ENCODE results near the gene TPI1. TPM values are rescaled to one million over a fixed set of nuclear protein-coding genes. Genes with fewer than 3 reads are reported as not detected.

The TPI1 gene
- total RNA-seq, 1 donor from 2014 or later: 722 TPM

DNA sequence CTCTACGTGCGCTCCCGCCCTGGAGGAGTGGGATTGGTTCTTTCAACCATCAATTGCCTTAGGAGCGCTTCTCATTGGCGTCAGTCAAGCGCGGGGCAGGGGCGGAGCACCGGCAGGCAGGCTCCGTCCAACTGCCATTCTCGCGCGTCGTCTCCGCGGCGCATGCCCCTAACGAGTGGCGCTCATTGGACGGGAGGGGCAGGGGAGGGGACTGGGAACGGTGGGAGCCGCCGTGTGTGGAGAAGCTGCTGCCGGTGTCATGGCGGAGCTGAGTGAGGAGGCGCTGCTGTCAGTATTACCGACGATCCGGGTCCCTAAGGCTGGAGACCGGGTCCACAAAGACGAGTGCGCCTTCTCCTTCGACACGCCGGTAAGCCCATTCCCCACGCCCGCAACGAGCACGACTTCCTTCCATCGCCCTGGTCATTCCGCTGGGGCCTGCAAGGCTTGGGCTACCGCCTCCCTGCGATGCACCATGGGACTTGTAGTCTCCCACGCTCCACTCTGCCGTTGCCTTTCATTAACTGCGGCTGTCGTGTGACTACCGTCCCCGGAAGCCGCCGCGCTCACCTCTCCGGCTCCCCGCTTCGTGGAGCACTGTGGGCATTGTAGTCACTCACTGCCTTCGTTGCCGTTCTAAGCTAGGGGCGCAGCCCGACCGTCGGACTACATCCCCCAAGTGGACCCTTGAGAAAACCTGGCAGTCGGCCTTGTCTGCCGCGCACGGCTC lies 15.2 kb upstream of the TPI1 start, which contains the start of gene USP5:
Gene USP5, plus strand, starts transcription at position 230 of the 730 bp plus-strand sequence. Its CDS starts 30 bp downstream, at position 260.
- Mint-ChIP-seq H3K36me3 (ENCODE audit: low read depth, unreplicated experiment) (peaks cover 4% of the 10 kb centered on the region), H3K4me3 (ENCODE audit: unreplicated experiment) (peak within 1 kb of the TSS; percentile 96), H3K9me3 (ENCODE audit: unreplicated experiment) (no peaks in the 10 kb centered on the region), H3K27me3 (ENCODE audit: low read depth, unreplicated experiment) (no peaks in the 10 kb centered on the region), H3K27ac (ENCODE audit: unreplicated experiment) (peak within 1 kb of the TSS; percentile 93), H3K4me1 (ENCODE audit: low read depth, unreplicated experiment) (peaks cover 12% of the 10 kb centered on the region)
- peaks cover 64% of the 10 kb centered on the region for H3K79me2 ChIP-seq (ENCODE audit: insufficient read depth, low read length)
- peak within 1 kb of the TSS; percentile 89 for H3K27ac ChIP-seq (ENCODE audit: low read depth, low read length)
- peaks cover 16% of the 10 kb centered on the region for H3K36me3 ChIP-seq (ENCODE audit: insufficient read depth, low read length)
- H4K20me1 ChIP-seq (ENCODE audit: insufficient read depth, low read length): peaks cover 39% of the 10 kb centered on the region
- H3K9ac ChIP-seq (ENCODE audit: low read length): peak within 1 kb of the TSS; percentile 88
- TF ChIP-seq, protein P1, sequence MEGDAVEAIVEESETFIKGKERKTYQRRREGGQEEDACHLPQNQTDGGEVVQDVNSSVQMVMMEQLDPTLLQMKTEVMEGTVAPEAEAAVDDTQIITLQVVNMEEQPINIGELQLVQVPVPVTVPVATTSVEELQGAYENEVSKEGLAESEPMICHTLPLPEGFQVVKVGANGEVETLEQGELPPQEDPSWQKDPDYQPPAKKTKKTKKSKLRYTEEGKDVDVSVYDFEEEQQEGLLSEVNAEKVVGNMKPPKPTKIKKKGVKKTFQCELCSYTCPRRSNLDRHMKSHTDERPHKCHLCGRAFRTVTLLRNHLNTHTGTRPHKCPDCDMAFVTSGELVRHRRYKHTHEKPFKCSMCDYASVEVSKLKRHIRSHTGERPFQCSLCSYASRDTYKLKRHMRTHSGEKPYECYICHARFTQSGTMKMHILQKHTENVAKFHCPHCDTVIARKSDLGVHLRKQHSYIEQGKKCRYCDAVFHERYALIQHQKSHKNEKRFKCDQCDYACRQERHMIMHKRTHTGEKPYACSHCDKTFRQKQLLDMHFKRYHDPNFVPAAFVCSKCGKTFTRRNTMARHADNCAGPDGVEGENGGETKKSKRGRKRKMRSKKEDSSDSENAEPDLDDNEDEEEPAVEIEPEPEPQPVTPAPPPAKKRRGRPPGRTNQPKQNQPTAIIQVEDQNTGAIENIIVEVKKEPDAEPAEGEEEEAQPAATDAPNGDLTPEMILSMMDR (IDR thresholded peaks at IDR 0.05; ENCODE audit: insufficient read depth, low read depth, low read length): no peak
- no peak for TF ChIP-seq EZH2 (IDR thresholded peaks at IDR 0.05; ENCODE audit: insufficient read depth, low read length)
- peak within 1 kb of the TSS; percentile 88 for H3K4me2 ChIP-seq (ENCODE audit: low read length)
- FAIRE-seq (peak; percentile 80), DNase-seq (ENCODE audit: low read depth) (peak; percentile 99)
- H3K4me1 ChIP-seq (ENCODE audit: insufficient read depth, low read length): peaks cover 19% of the 10 kb centered on the region
- peak within 1 kb of the TSS; percentile 87 for H3K4me3 ChIP-seq (ENCODE audit: insufficient read depth, low read depth, low read length)
- H3K27me3 ChIP-seq (ENCODE audit: insufficient read depth, low read length): no peaks in the 10 kb centered on the region
- H3K9me3 ChIP-seq (ENCODE audit: insufficient read depth, low read depth, low read length): no peaks in the 10 kb centered on the region
- H2AFZ ChIP-seq (ENCODE audit: low read depth, low read length): peak within 1 kb of the TSS; percentile 97

DNA sequence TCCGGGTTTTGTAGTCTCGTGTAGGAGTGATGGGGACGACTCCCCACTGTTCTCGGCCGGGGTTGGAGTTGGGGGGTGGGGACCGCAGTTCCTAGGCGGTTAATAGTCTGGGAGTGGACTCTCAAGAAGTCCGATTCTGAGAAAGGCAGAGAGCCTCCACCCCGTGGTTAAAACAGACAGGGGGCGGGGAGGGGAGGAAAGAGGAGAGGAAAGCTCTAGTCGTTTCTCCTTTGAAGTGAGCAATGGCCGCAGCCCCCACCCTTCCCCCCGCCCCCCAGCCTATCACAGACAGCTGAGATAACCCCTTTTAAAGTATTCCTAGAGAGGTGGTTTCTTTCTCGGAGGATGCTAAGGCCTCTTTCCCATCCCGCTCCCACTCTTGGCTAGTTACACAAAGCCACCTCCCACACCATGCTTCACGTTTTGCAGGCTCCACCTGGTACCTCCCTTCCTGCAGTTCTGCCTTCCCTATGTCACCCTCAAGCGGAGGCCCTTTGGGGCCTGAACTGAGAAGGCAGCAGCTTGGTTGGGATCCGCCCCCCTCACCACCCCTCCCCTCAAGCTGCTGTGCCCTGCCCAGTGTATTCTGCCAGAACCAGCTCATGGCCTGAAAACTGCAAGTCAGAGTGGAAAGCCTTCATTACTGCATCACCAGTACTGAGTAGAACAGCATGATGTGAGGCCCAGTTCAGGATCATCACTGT lies 14.5 kb upstream of the TPI1 start:
- peak; percentile 75 for DNase-seq (ENCODE audit: low read depth)
- H4K20me1 ChIP-seq (ENCODE audit: insufficient read depth, low read length): peaks cover 33% of the 10 kb centered on the region
- Mint-ChIP-seq H3K27me3 (ENCODE audit: low read depth, unreplicated experiment) (no peaks in the 10 kb centered on the region), H3K4me1 (ENCODE audit: low read depth, unreplicated experiment) (peaks cover 12% of the 10 kb centered on the region), H3K27ac (ENCODE audit: unreplicated experiment) (peak overlapping the region; percentile 93), H3K4me3 (ENCODE audit: unreplicated experiment) (peak overlapping the region; percentile 96), H3K36me3 (ENCODE audit: low read depth, unreplicated experiment) (peaks cover 7% of the 10 kb centered on the region), H3K9me3 (ENCODE audit: unreplicated experiment) (no peaks in the 10 kb centered on the region)
- peak; percentile 26 for FAIRE-seq
- H3K79me2 ChIP-seq (ENCODE audit: insufficient read depth, low read length): peaks cover 59% of the 10 kb centered on the region
- no peaks in the 10 kb centered on the region for H3K9me3 ChIP-seq (ENCODE audit: insufficient read depth, low read depth, low read length)
- peak overlapping the region; percentile 54 for H2AFZ ChIP-seq (ENCODE audit: low read depth, low read length)
- peak overlapping the region; percentile 89 for H3K27ac ChIP-seq (ENCODE audit: low read depth, low read length)
- peaks cover 16% of the 10 kb centered on the region for H3K36me3 ChIP-seq (ENCODE audit: insufficient read depth, low read length)
- peaks cover 19% of the 10 kb centered on the region for H3K4me1 ChIP-seq (ENCODE audit: insufficient read depth, low read length)
- H3K4me3 ChIP-seq (ENCODE audit: insufficient read depth, low read depth, low read length): peak overlapping the region; percentile 87
- TF ChIP-seq, protein P1 (IDR thresholded peaks at IDR 0.05; ENCODE audit: insufficient read depth, low read depth, low read length): no peak
- TF ChIP-seq EZH2 (IDR thresholded peaks at IDR 0.05; ENCODE audit: insufficient read depth, low read length): no peak
- H3K4me2 ChIP-seq (ENCODE audit: low read length): peak overlapping the region; percentile 88
- H3K27me3 ChIP-seq (ENCODE audit: insufficient read depth, low read length): no peaks in the 10 kb centered on the region
- peak overlapping the region; percentile 88 for H3K9ac ChIP-seq (ENCODE audit: low read length)

Measured in astrocyte (in vitro differentiated cells and primary cell).